GM12878 (cell line): ENCODE measurements around the gene CAMKK2. TPM values are rescaled to one million over a fixed set of nuclear protein-coding genes. Genes with fewer than 3 reads are reported as not detected.

Source experiments
- ATAC-seq: fragments of 200-7000 bp; cut with Tn5 transposase; 3 replicates; pipeline ENCODE4 v1.9.1; 2020; ENCODE audit warnings: mild to moderate bottlenecking, moderate library complexity
- BruUV-seq: library from RNA; stranded (reverse); fragments of 400-500 nt; replicated peaks from 2 replicates; lab custom pipeline; 2021; lab: Mats Ljungman, UMichigan
- CTCF ChIA-PET: fragments of 300-600 bp; sonication (Branson Sonifier 250); formaldehyde crosslinking; extraction: SDS; loops from one replicate; lab custom pipeline; 2021; ENCODE audit warnings: inconsistent platforms; lab: Yijun Ruan, JAX
- POLR2A ChIA-PET: fragments of 350-600 bp; formaldehyde crosslinking; extraction: SDS; loops from one replicate; lab custom pipeline; 2021; ENCODE audit warnings: inconsistent platforms; lab: Charles Lee
- RAD21 ChIA-PET: fragments of 300-600 bp; sonication (Branson Sonifier 250); formaldehyde crosslinking; loops from one replicate; lab custom pipeline; 2023; ENCODE audit warnings: antibody characterized with exemption; ENCODE audit not compliant: unreplicated experiment; lab: Charles Lee
- SMC1A ChIA-PET: fragments of 300-600 bp; sonication (Branson Sonifier 250); formaldehyde crosslinking; loops from one replicate; lab custom pipeline; 2023; ENCODE audit not compliant: unreplicated experiment, uncharacterized antibody; lab: Charles Lee
- DNase-seq: peaks from one replicate; pipeline ENCODE4 v3.0.0-alpha.2; 2011; ENCODE audit warnings: low read depth, low spot score
- FAIRE-seq: peaks from 3 replicates; lab custom pipeline; 2011; peaks lifted over from hg19 to GRCh38; lab: Jason Lieb, UNC
- H2AFZ ChIP-seq: 2 replicates; pipeline ENCODE4 v1.6.0; 2011; ENCODE audit warnings: low read depth, low read length, control low read depth; ENCODE audit not compliant: control insufficient read depth
- H3K27ac ChIP-seq: 2 replicates; pipeline ENCODE4 v1.5.1; 2011; ENCODE audit warnings: control low read depth; ENCODE audit not compliant: control insufficient read depth, insufficient read depth
- H3K27me3 ChIP-seq, 2 experiments: replicated peaks in 1 of 2; 2 replicates each; pipeline versions ENCODE4 v1.6.0 to v1.6.1; 2011; ENCODE audit warnings: low read length in 1 of 2; ENCODE audit not compliant: control insufficient read depth in 2 of 2, insufficient read depth in 2 of 2
- H3K36me3 ChIP-seq, 2 experiments: 2 replicates each; pipeline ENCODE4 v1.5.1; 2011; ENCODE audit warnings: low read length in 1 of 2; ENCODE audit not compliant: control insufficient read depth in 2 of 2, insufficient read depth in 2 of 2
- H3K4me1 ChIP-seq: 2 replicates; pipeline ENCODE4 v1.6.1; 2011; ENCODE audit warnings: mild to moderate bottlenecking, low read length, moderate library complexity, mixed read lengths; ENCODE audit not compliant: control insufficient read depth, insufficient read depth
- H3K4me2 ChIP-seq: 2 replicates; pipeline ENCODE4 v1.6.0; 2011; ENCODE audit warnings: control low read depth; ENCODE audit not compliant: control insufficient read depth, insufficient read depth
- H3K4me3 ChIP-seq: fragments of 200-600 bp; sonication (generic); 2 replicates; pipeline ENCODE4 v1.5.1; 2016
- H3K79me2 ChIP-seq: 2 replicates; pipeline ENCODE4 v1.6.0; 2011; ENCODE audit warnings: low read length; ENCODE audit not compliant: control insufficient read depth, insufficient read depth
- H3K9ac ChIP-seq: 2 replicates; pipeline ENCODE4 v1.8.0; 2011; ENCODE audit warnings: low read length, control low read depth, mixed read lengths; ENCODE audit not compliant: control insufficient read depth, insufficient read depth
- H3K9me3 ChIP-seq: replicated peaks from 3 replicates; pipeline ENCODE4 v1.5.1; 2011; ENCODE audit warnings: mild to moderate bottlenecking, low read length; ENCODE audit not compliant: control insufficient read depth, insufficient read depth
- H4K20me1 ChIP-seq: 2 replicates; pipeline ENCODE4 v1.6.0; 2011; ENCODE audit not compliant: control insufficient read depth, insufficient read depth
- CHD4 ChIP-seq: fragments of 200-600 bp; sonication (generic); IDR thresholded peaks from 2 replicates; pipeline ENCODE4 v1.6.1; 2016; ENCODE audit warnings: mild to moderate bottlenecking
- RFX5 ChIP-seq: IDR thresholded peaks from 2 replicates; pipeline ENCODE4 v1.6.1; 2011; ENCODE audit warnings: low read depth, low read length, improper control_type of control experiment
- SMARCA5 ChIP-seq: fragments of 450-650 bp; IDR thresholded peaks from 2 replicates; pipeline ENCODE4 v1.6.1; 2017; ENCODE audit warnings: mild to moderate bottlenecking
- WGBS: methylation state at CpG from one replicate; pipeline ENCODE4 v1.1.6; 2016; ENCODE audit warnings: low lambda C conversion rate; ENCODE audit not compliant: insufficient replicate concordance, insufficient coverage; ENCODE audit errors: missing lambda C conversion rate; 5-methylcytosine and 5-hydroxymethylcytosine counted together
- in situ Hi-C: fragments of 300-500 bp; cut with MboI; formaldehyde crosslinking; loops from 9 replicates; pipeline ENCODE4 v1.14.3; 2018; ENCODE audit warnings: mixed read lengths
- intact Hi-C: fragments of 100-400 bp; cut with micrococcal nuclease; formaldehyde crosslinking; loops from one replicate; pipeline ENCODE4 v1.14.2; 2022; ENCODE audit not compliant: unreplicated experiment
- polyA plus RNA-seq, 11 experiments: library from polyadenylated mRNA; depleted of rRNA in 4 of 11; unstranded in 6 of 11; stranded (reverse) in 5 of 11; fragments of >200 nt; fragmentation: Nextera tagmentation in 4 of 11; fragmentation: Illumina TruSeq in 1 of 11; extraction: Ambion mirVana in 4 of 11; extraction: Trizol in 1 of 11; gene quantifications; 1 replicate in 1 of 11; 2 replicates in 10 of 11; pipeline versions ENCODE4 v1.2.1 to v1.2.3, GENCODE V29; 2011 to 2016; ENCODE audit warnings: inconsistent platforms in 2 of 11, missing spikeins in 2 of 11, low read depth in 1 of 11
- total RNA-seq, 4 experiments: library from RNA; depleted of rRNA in 3 of 4; stranded (reverse); fragments of >200 nt in 3 of 4; fragmentation: Illumina TruSeq in 1 of 4; extraction: Trizol in 1 of 4; gene quantifications; 2 replicates each; pipeline versions ENCODE4 v1.2.1 to v1.2.3, GENCODE V29; 2013 to 2021

The CAMKK2 gene
- total and polyA plus RNA-seq, 10 of the 15 experiments (the other 5 are each of a cell fraction or from before 2014, with no cell fraction given) = 5.2 to 40.6 (median 26.6) TPM

- ATAC-seq = no peak
- DNase-seq = no peak
- H3K27ac ChIP-seq = no peak overlapping the region
- H3K4me2 ChIP-seq = no peak overlapping the region
- H3K9ac ChIP-seq = no peak overlapping the region
- TF ChIP-seq CHD4 = no peak
- no peak overlapping the region for H2AFZ ChIP-seq
- ChIA-PET POLR2A (no interaction called here), SMC1A (interaction anchor here (0.9 to 1.3 kb wide), 2 partner anchors 14 to 40 kb away, joined by 3 read pairs; no protein-coding TSS in a partner anchor), CTCF (interaction anchor here (2.4 kb wide), 1 partner anchor 14 kb away, joined by 7 read pairs; no protein-coding TSS in a partner anchor), RAD21 (interaction anchor here (0.6 to 1.9 kb wide), 2 partner anchors 120 to 157 kb away, joined by 4 to 5 read pairs; no protein-coding TSS in a partner anchor)
- intact Hi-C loops (no loop called here), in situ Hi-C loops (no loop called here)
- H3K79me2 ChIP-seq = no peaks in the 10 kb centered on the region; the same call in 1 of the 2 replicates
- no peaks in the 10 kb centered on the region for H3K27me3 ChIP-seq
- H4K20me1 ChIP-seq = no peaks in the 10 kb centered on the region
- BruUV-seq = no TSS peak
- peaks cover 0 to 2% of the 10 kb centered on the region in 2 experiments; a peak in 3 of 4 replicates for H3K36me3 ChIP-seq
- no peak for FAIRE-seq
- H3K4me3 ChIP-seq = no peak overlapping the region
- WGBS = 92% methylated on average over 8 of the region's 8 CpGs
- H3K4me1 ChIP-seq = peaks cover 7% of the 10 kb centered on the region
- no peaks in the 10 kb centered on the region for H3K9me3 ChIP-seq
These were observed 79.4 kb downstream of the CAMKK2 start for GRCh38 chr12:121217063-121217462.

- BruUV-seq = no TSS peak
- H4K20me1 ChIP-seq = no peaks in the 10 kb centered on the region
- no peak overlapping the region for H3K4me2 ChIP-seq
- no peak overlapping the region for H2AFZ ChIP-seq
- TF ChIP-seq SMARCA5 = peak; percentile 61; the same call in 1 of the 2 replicates
- TF ChIP-seq RFX5 = no peak
- 83% methylated on average over 4 of the region's 4 CpGs for WGBS
- ChIA-PET POLR2A (interaction anchor here (0.5 to 1.0 kb wide), 3 partner anchors 56 to 311 kb away, joined by 3 read pairs; no protein-coding TSS in a partner anchor), CTCF (interaction anchor here (1.0 to 2.4 kb wide), 3 partner anchors 15 to 83 kb away, joined by 4 to 7 read pairs (median 6); partner anchors contain the start of gene P2RX7), SMC1A (interaction anchor here (1.2 to 1.7 kb wide), 3 partner anchors 11 to 79 kb away, joined by 4 to 6 read pairs (median 4); no protein-coding TSS in a partner anchor), RAD21 (interaction anchor here (1.0 to 1.9 kb wide), 4 partner anchors 11 to 156 kb away, joined by 3 to 4 read pairs (median 4); partner anchors contain the start of gene P2RX7)
- no peaks in the 10 kb centered on the region for H3K9me3 ChIP-seq
- H3K27ac ChIP-seq = no peak overlapping the region
- H3K79me2 ChIP-seq = peaks cover 3% of the 10 kb centered on the region
- ATAC-seq (no peak), FAIRE-seq (no peak), DNase-seq (no peak)
- H3K27me3 ChIP-seq = no peaks in the 10 kb centered on the region
- peaks cover 9% of the 10 kb centered on the region for H3K4me1 ChIP-seq
- intact Hi-C loops = no loop called here
- no peak overlapping the region for H3K9ac ChIP-seq
- in situ Hi-C loops = no loop called here
- no peak overlapping the region for H3K4me3 ChIP-seq
- H3K36me3 ChIP-seq = no peaks in the 10 kb centered on the region; a peak in 1 of 4 replicates
These were observed 80.4 kb downstream of the CAMKK2 start for GRCh38 chr12:121216102-121216501.
